MCF 10A (cell line): ENCODE measurements around the gene ACVR1C. TPM values are rescaled to one million over a fixed set of nuclear protein-coding genes. Genes with fewer than 3 reads are reported as not detected.

Source experiments
- BruUV-seq: library from RNA; stranded (reverse); fragments of 400-500 nt; replicated peaks from 2 replicates; lab custom pipeline; 2021; lab: Mats Ljungman, UMichigan
- CTCF ChIA-PET: fragments of 300-600 bp; sonication (Branson Sonifier 250); formaldehyde crosslinking; extraction: SDS; loops from one replicate; lab custom pipeline; 2021; ENCODE audit warnings: antibody characterized with exemption, inconsistent platforms; lab: Yijun Ruan, JAX
- POLR2A ChIA-PET: fragments of 300-600, 350-650 bp; sonication (Branson Sonifier 250); formaldehyde crosslinking; extraction: SDS; loops from one replicate; lab custom pipeline; 2020; ENCODE audit warnings: antibody characterized with exemption, inconsistent platforms; lab: Yijun Ruan, JAX
- DNase-seq: peaks from one replicate; pipeline ENCODE4 v3.0.0-alpha.2; 2018; ENCODE audit not compliant: unreplicated experiment
- H3K27ac Mint-ChIP-seq: one replicate; pipeline ENCODE4 v1.8.0; 2022; ENCODE audit warnings: mild to moderate bottlenecking, low read depth, mixed read lengths; ENCODE audit not compliant: unreplicated experiment
- H3K27me3 Mint-ChIP-seq: one replicate; pipeline ENCODE4 v1.8.0; 2022; ENCODE audit warnings: mixed read lengths; ENCODE audit not compliant: insufficient read depth, unreplicated experiment
- H3K36me3 Mint-ChIP-seq: one replicate; pipeline ENCODE4 v1.8.0; 2022; ENCODE audit warnings: mild to moderate bottlenecking, moderate library complexity, mixed read lengths; ENCODE audit not compliant: insufficient read depth, unreplicated experiment
- H3K4me1 Mint-ChIP-seq: one replicate; pipeline ENCODE4 v1.8.0; 2022; ENCODE audit warnings: mixed read lengths; ENCODE audit not compliant: insufficient read depth, unreplicated experiment
- H3K4me3 Mint-ChIP-seq: one replicate; pipeline ENCODE4 v1.8.0; 2022; ENCODE audit warnings: mild to moderate bottlenecking, moderate library complexity, mixed read lengths; ENCODE audit not compliant: unreplicated experiment
- H3K9me3 Mint-ChIP-seq: one replicate; pipeline ENCODE4 v1.8.0; 2022; ENCODE audit warnings: mixed read lengths; ENCODE audit not compliant: unreplicated experiment
- intact Hi-C: fragments of 100-400 bp; cut with micrococcal nuclease; formaldehyde crosslinking; loops from 2 replicates; pipeline ENCODE4 v1.14.1; 2022
- total RNA-seq: library from RNA; stranded (reverse); gene quantifications from 2 replicates; pipeline ENCODE4 v1.2.3, GENCODE V29; 2022
- TF ChIP-seq, protein P1 (sequence below): fragments of 200-600 bp; IDR thresholded peaks from one replicate; pipeline ENCODE4 v1.8.0; 2022; ENCODE audit warnings: antibody characterized with exemption, mild to moderate bottlenecking; ENCODE audit not compliant: unreplicated experiment

ACVR1C gene
- total RNA-seq, 1 experiment from 2014 or later: 0.12 TPM

GRCh38 chr2:157611726-157612125 is 16.9 kb downstream of the ACVR1C start:
- Mint-ChIP-seq H3K4me1 (no peaks in the 10 kb centered on the region), H3K27me3 (peaks cover 45% of the 10 kb centered on the region), H3K4me3 (no peak overlapping the region), H3K27ac (no peak overlapping the region), H3K9me3 (no peaks in the 10 kb centered on the region), H3K36me3 (no peaks in the 10 kb centered on the region)
- no TSS peak for BruUV-seq
- DNase-seq: no peak
- ChIA-PET POLR2A (interaction anchor here (0.6 kb wide), 1 partner anchor 1047 kb away, joined by 3 read pairs; no protein-coding TSS in a partner anchor), CTCF (interaction anchor here (0.6 kb wide), 1 partner anchor 309 kb away, joined by 3 read pairs; no protein-coding TSS in a partner anchor)
- intact Hi-C loops: no loop called here
- TF ChIP-seq, protein P1, sequence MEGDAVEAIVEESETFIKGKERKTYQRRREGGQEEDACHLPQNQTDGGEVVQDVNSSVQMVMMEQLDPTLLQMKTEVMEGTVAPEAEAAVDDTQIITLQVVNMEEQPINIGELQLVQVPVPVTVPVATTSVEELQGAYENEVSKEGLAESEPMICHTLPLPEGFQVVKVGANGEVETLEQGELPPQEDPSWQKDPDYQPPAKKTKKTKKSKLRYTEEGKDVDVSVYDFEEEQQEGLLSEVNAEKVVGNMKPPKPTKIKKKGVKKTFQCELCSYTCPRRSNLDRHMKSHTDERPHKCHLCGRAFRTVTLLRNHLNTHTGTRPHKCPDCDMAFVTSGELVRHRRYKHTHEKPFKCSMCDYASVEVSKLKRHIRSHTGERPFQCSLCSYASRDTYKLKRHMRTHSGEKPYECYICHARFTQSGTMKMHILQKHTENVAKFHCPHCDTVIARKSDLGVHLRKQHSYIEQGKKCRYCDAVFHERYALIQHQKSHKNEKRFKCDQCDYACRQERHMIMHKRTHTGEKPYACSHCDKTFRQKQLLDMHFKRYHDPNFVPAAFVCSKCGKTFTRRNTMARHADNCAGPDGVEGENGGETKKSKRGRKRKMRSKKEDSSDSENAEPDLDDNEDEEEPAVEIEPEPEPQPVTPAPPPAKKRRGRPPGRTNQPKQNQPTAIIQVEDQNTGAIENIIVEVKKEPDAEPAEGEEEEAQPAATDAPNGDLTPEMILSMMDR: no peak

DNA sequence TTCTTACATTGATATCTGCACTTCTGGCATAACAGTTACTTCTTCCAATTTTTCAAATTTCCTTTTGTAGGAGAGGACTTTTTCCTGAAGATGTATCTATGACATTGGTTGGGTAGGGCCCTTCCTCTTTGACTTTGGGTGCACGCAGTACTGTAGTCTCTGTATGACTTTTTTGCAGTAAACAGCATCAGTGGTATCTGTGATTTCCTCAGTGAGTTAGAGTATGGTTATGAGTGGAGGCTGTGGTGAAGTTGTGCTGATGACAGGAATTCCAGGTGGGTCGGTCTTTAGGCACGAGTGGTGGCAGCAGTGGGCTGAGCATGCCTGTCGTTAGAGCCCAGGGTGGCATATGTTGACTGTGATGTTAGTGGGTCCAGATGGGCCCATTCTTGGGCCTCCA is 17.6 kb downstream of the ACVR1C start:
- no TSS peak for BruUV-seq
- Mint-ChIP-seq H3K27me3 (peaks cover 51% of the 10 kb centered on the region), H3K27ac (no peak overlapping the region), H3K36me3 (no peaks in the 10 kb centered on the region), H3K9me3 (no peaks in the 10 kb centered on the region), H3K4me3 (no peak overlapping the region), H3K4me1 (no peaks in the 10 kb centered on the region)
- TF ChIP-seq, protein P1: no peak
- intact Hi-C loops: no loop called here
- POLR2A ChIA-PET: no interaction called here
- CTCF ChIA-PET: no interaction called here
- DNase-seq: no peak

GRCh38 chr2:157606534-157606933 is 22.1 kb downstream of the ACVR1C start:
- peaks cover 96% of the 10 kb centered on the region for H3K27me3 Mint-ChIP-seq
- BruUV-seq: no TSS peak
- no peaks in the 10 kb centered on the region for H3K36me3 Mint-ChIP-seq
- TF ChIP-seq, protein P1: no peak
- no peaks in the 10 kb centered on the region for H3K9me3 Mint-ChIP-seq
- H3K27ac Mint-ChIP-seq: no peak overlapping the region
- no peaks in the 10 kb centered on the region for H3K4me1 Mint-ChIP-seq
- no peak overlapping the region for H3K4me3 Mint-ChIP-seq
- POLR2A ChIA-PET: no interaction called here
- intact Hi-C loops: no loop called here
- CTCF ChIA-PET: no interaction called here
- no peak for DNase-seq

DNA sequence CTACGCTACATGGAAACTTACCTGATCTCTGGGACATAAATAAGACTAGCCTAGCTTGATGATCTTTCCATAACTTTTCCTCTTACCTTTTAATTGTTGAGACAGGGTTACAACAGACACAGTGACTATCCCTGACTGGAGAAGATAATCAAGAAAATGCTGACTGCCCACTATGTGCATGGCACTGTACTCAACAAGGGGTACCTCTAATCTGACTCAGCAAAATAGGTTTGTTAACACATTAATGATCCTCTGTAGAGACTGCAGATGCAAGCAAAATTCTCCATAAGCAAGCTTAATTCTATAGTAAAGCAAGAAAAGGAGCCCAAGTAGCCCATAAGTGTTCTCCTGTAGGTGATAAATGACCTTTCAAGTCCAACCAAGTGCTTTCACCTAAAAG is 25.5 kb downstream of the ACVR1C start:
- TF ChIP-seq, protein P1: no peak
- BruUV-seq: no TSS peak
- Mint-ChIP-seq H3K27me3 (peaks cover 89% of the 10 kb centered on the region), H3K4me3 (no peak overlapping the region), H3K36me3 (no peaks in the 10 kb centered on the region), H3K27ac (no peak overlapping the region), H3K4me1 (no peaks in the 10 kb centered on the region), H3K9me3 (no peaks in the 10 kb centered on the region)
- intact Hi-C loops: no loop called here
- DNase-seq: no peak
- POLR2A ChIA-PET: interaction anchor here (1.0 kb wide), 1 partner anchor 985 kb away, joined by 3 read pairs; no protein-coding TSS in a partner anchor
- CTCF ChIA-PET: interaction anchor here (0.5 to 1.1 kb wide), 2 partner anchors 25 to 324 kb away, joined by 3 to 4 read pairs; partner anchors contain the start of gene ACVR1C
